Astrocyte (in vitro differentiated cells and primary cell): ENCODE measurements around the gene ZNF471. TPM values are rescaled to one million over a fixed set of nuclear protein-coding genes. Genes with fewer than 3 reads are reported as not detected.
A peak's percentile ranks its signal among the peaks of the same experiment; 100 is the strongest.

Source experiments
- DNase-seq: peaks from one replicate; pipeline ENCODE4 v3.0.0-alpha.2; 2010; ENCODE audit warnings: low read depth
- FAIRE-seq: peaks from 2 replicates; lab custom pipeline; 2011; peaks lifted over from hg19 to GRCh38; lab: Jason Lieb, UNC
- H2AFZ ChIP-seq: 2 replicates; pipeline ENCODE4 v1.6.0; 2012; ENCODE audit warnings: low read depth, low read length, inconsistent platforms
- H3K27ac ChIP-seq: 2 replicates; pipeline ENCODE4 v1.5.1; 2011; ENCODE audit warnings: low read depth, low read length, inconsistent platforms
- H3K27me3 ChIP-seq: 2 replicates; pipeline ENCODE4 v1.6.0; 2011; ENCODE audit warnings: low read length, inconsistent platforms; ENCODE audit not compliant: insufficient read depth
- H3K36me3 ChIP-seq: 2 replicates; pipeline ENCODE4 v1.5.1; 2011; ENCODE audit warnings: low read length, inconsistent platforms; ENCODE audit not compliant: insufficient read depth
- H3K4me1 ChIP-seq: 2 replicates; pipeline ENCODE4 v1.5.1; 2011; ENCODE audit warnings: low read length, inconsistent platforms; ENCODE audit not compliant: insufficient read depth
- H3K4me2 ChIP-seq: 2 replicates; pipeline ENCODE4 v1.6.0; 2012; ENCODE audit warnings: low read length, inconsistent platforms
- H3K4me3 ChIP-seq: 2 replicates; pipeline ENCODE4 v1.5.1; 2011; ENCODE audit warnings: low read depth, mild to moderate bottlenecking, low read length, inconsistent platforms; ENCODE audit not compliant: insufficient read depth
- H3K79me2 ChIP-seq: 2 replicates; pipeline ENCODE4 v1.6.0; 2012; ENCODE audit warnings: mild to moderate bottlenecking, low read length, inconsistent platforms; ENCODE audit not compliant: insufficient read depth
- H3K9ac ChIP-seq: 2 replicates; pipeline ENCODE4 v1.6.0; 2012; ENCODE audit warnings: mild to moderate bottlenecking, low read length, inconsistent platforms
- H3K9me3 ChIP-seq: 2 replicates; pipeline ENCODE4 v1.5.1; 2012; ENCODE audit warnings: low read depth, mild to moderate bottlenecking, low read length, inconsistent platforms; ENCODE audit not compliant: insufficient read depth
- H4K20me1 ChIP-seq: 2 replicates; pipeline ENCODE4 v1.6.0; 2012; ENCODE audit warnings: low read length, inconsistent platforms; ENCODE audit not compliant: insufficient read depth
- H3K27ac Mint-ChIP-seq: one replicate; pipeline ENCODE4 v1.8.0; 2021; ENCODE audit warnings: mild to moderate bottlenecking, mixed read lengths; ENCODE audit not compliant: unreplicated experiment
- H3K27me3 Mint-ChIP-seq: one replicate; pipeline ENCODE4 v1.8.0; 2021; ENCODE audit warnings: low read depth, mixed read lengths; ENCODE audit not compliant: unreplicated experiment
- H3K36me3 Mint-ChIP-seq: one replicate; pipeline ENCODE4 v1.8.0; 2021; ENCODE audit warnings: low read depth, mixed read lengths; ENCODE audit not compliant: unreplicated experiment
- H3K4me1 Mint-ChIP-seq: one replicate; pipeline ENCODE4 v1.8.0; 2021; ENCODE audit warnings: low read depth, mixed read lengths; ENCODE audit not compliant: unreplicated experiment
- H3K4me3 Mint-ChIP-seq: one replicate; pipeline ENCODE4 v1.8.0; 2021; ENCODE audit warnings: mild to moderate bottlenecking, moderate library complexity, mixed read lengths; ENCODE audit not compliant: unreplicated experiment
- H3K9me3 Mint-ChIP-seq: one replicate; pipeline ENCODE4 v1.8.0; 2021; ENCODE audit warnings: mild to moderate bottlenecking, mixed read lengths; ENCODE audit not compliant: unreplicated experiment
- CTCF ChIP-seq: IDR thresholded peaks from 2 replicates; pipeline ENCODE4 v1.5.1; 2011; ENCODE audit warnings: low read depth, mild to moderate bottlenecking, inconsistent platforms, low read length, moderate library complexity; ENCODE audit not compliant: insufficient read depth
- EZH2 ChIP-seq: IDR thresholded peaks from 2 replicates; pipeline ENCODE4 v1.6.1; 2012; ENCODE audit warnings: mild to moderate bottlenecking, low read length, inconsistent platforms; ENCODE audit not compliant: insufficient read depth
- total RNA-seq: library from RNA; stranded (reverse); gene quantifications from 2 replicates; pipeline ENCODE4 v1.2.1, GENCODE V29; 2021

The ZNF471 gene
- total RNA-seq, 1 donor from 2014 or later = 0.77 TPM

- peak within 1 kb of the TSS; percentile 21 for H3K27ac ChIP-seq
- FAIRE-seq = no peak
- H3K36me3 Mint-ChIP-seq = peaks cover 58% of the 10 kb centered on the region
- H3K9ac ChIP-seq = peak within 1 kb of the TSS; percentile 79
- no peaks in the 10 kb centered on the region for H3K4me1 ChIP-seq
- H3K36me3 ChIP-seq = peaks cover 16% of the 10 kb centered on the region
- H2AFZ ChIP-seq = peak within 1 kb of the TSS; percentile 100
- peaks cover 6% of the 10 kb centered on the region for H3K79me2 ChIP-seq
- peak within 1 kb of the TSS; percentile 100 for H3K4me3 Mint-ChIP-seq
- peaks cover 36% of the 10 kb centered on the region for H3K9me3 ChIP-seq
- no peaks in the 10 kb centered on the region for H4K20me1 ChIP-seq
- peak within 1 kb of the TSS; percentile 91 for H3K4me3 ChIP-seq
- H3K4me2 ChIP-seq = peak within 1 kb of the TSS; percentile 93
- H3K9me3 Mint-ChIP-seq = peaks cover 65% of the 10 kb centered on the region
- peaks cover 8% of the 10 kb centered on the region for H3K4me1 Mint-ChIP-seq
- DNase-seq = peak; percentile 85
- TF ChIP-seq EZH2 = no peak
- no peaks in the 10 kb centered on the region for H3K27me3 ChIP-seq
- peak within 1 kb of the TSS; percentile 87 for H3K27ac Mint-ChIP-seq
- H3K27me3 Mint-ChIP-seq = no peaks in the 10 kb centered on the region
Measured at GRCh38 chr19:56567274-56568120, 59.8 kb downstream of the ZNF471 start, which contains the start of gene ZNF470. ZNF470 (plus strand) TSS chr19:56567468; CDS start chr19:56570312, 2,844 bp downstream.

GRCh38 chr19:56572589-56572988 lies 64.9 kb downstream of the ZNF471 start:
- no peak overlapping the region for H3K27ac Mint-ChIP-seq
- peaks cover 4% of the 10 kb centered on the region for H3K4me1 Mint-ChIP-seq
- FAIRE-seq (no peak), DNase-seq (no peak)
- H3K27me3 ChIP-seq = no peaks in the 10 kb centered on the region
- H3K36me3 Mint-ChIP-seq = peaks cover 86% of the 10 kb centered on the region
- no peaks in the 10 kb centered on the region for H4K20me1 ChIP-seq
- peaks cover 6% of the 10 kb centered on the region for H3K79me2 ChIP-seq
- peaks cover 60% of the 10 kb centered on the region for H3K9me3 ChIP-seq
- H3K27me3 Mint-ChIP-seq = no peaks in the 10 kb centered on the region
- no peak for TF ChIP-seq EZH2
- TF ChIP-seq CTCF = no peak
- no peak overlapping the region for H3K4me3 Mint-ChIP-seq
- H3K9me3 Mint-ChIP-seq = peaks cover 78% of the 10 kb centered on the region
- H3K4me2 ChIP-seq = no peak overlapping the region
- no peak overlapping the region for H3K4me3 ChIP-seq
- no peak overlapping the region for H3K27ac ChIP-seq
- H3K36me3 ChIP-seq = peaks cover 53% of the 10 kb centered on the region
- no peak overlapping the region for H3K9ac ChIP-seq
- no peaks in the 10 kb centered on the region for H3K4me1 ChIP-seq
- no peak overlapping the region for H2AFZ ChIP-seq

- no peak for FAIRE-seq
- Mint-ChIP-seq H3K4me3 (no peak overlapping the region), H3K9me3 (peaks cover 82% of the 10 kb centered on the region)
Measured at GRCh38 chr19:56573914-56574313, 66.3 kb downstream of the ZNF471 start.

More at GRCh38 chr19:56573914-56574313, 66.3 kb downstream of the ZNF471 start:
- H4K20me1 ChIP-seq = no peaks in the 10 kb centered on the region
- H3K27me3 Mint-ChIP-seq = no peaks in the 10 kb centered on the region
- no peaks in the 10 kb centered on the region for H3K79me2 ChIP-seq
- no peak overlapping the region for H3K4me2 ChIP-seq
- no peak overlapping the region for H3K4me3 ChIP-seq
- peaks cover 66% of the 10 kb centered on the region for H3K9me3 ChIP-seq
- no peak overlapping the region for H3K9ac ChIP-seq
- H3K27ac ChIP-seq = no peak overlapping the region
- no peak for TF ChIP-seq CTCF
- TF ChIP-seq EZH2 = no peak
- peaks cover 87% of the 10 kb centered on the region for H3K36me3 Mint-ChIP-seq
- H3K27ac Mint-ChIP-seq = no peak overlapping the region
- H3K36me3 ChIP-seq = peaks cover 51% of the 10 kb centered on the region
- no peaks in the 10 kb centered on the region for H3K4me1 Mint-ChIP-seq
- no peak for DNase-seq
- no peaks in the 10 kb centered on the region for H3K27me3 ChIP-seq
- H3K4me1 ChIP-seq = no peaks in the 10 kb centered on the region
- H2AFZ ChIP-seq = no peak overlapping the region
